Loucy (cell line): ENCODE measurements around the gene ARHGAP35.

ENCODE experiments used
- H2AFZ ChIP-seq: fragments of 200-600 bp; sonication (generic); 2 replicates; pipeline ENCODE4 v1.6.0; 2016; ENCODE audit warnings: antibody characterized with exemption, mild to moderate bottlenecking, low read length, moderate library complexity
- H3F3A ChIP-seq: fragments of 200-600 bp; 2 replicates; pipeline ENCODE4 v1.6.0; 2016; ENCODE audit warnings: antibody characterized with exemption, low read depth, mild to moderate bottlenecking
- H3K27me3 ChIP-seq: fragments of 200-600 bp; sonication (generic); 2 replicates; pipeline ENCODE4 v1.6.1; 2014; ENCODE audit warnings: low read length, mild to moderate bottlenecking; ENCODE audit not compliant: insufficient read depth, poor library complexity, severe bottlenecking
- H3K36me3 ChIP-seq: fragments of 200-600 bp; sonication (generic); 2 replicates; pipeline ENCODE4 v1.6.1; 2016; ENCODE audit warnings: low read length; ENCODE audit not compliant: insufficient read depth
- H3K4me1 ChIP-seq: fragments of 200-600 bp; sonication (generic); 2 replicates; pipeline ENCODE4 v1.5.1; 2014; ENCODE audit warnings: low read length, mild to moderate bottlenecking; ENCODE audit not compliant: insufficient read depth, poor library complexity, severe bottlenecking
- H3K4me2 ChIP-seq: fragments of 200-600 bp; sonication (generic); 2 replicates; pipeline ENCODE4 v1.6.0; 2014; ENCODE audit warnings: antibody characterized with exemption, low read length, low read depth, mild to moderate bottlenecking; ENCODE audit not compliant: poor library complexity, severe bottlenecking
- H3K4me3 ChIP-seq: fragments of 200-600 bp; sonication (generic); 2 replicates; pipeline ENCODE4 v1.5.1; 2014; ENCODE audit warnings: low read length, mild to moderate bottlenecking, mixed read lengths; ENCODE audit not compliant: poor library complexity, severe bottlenecking
- H3K79me2 ChIP-seq: fragments of 200-600 bp; sonication (generic); 2 replicates; pipeline ENCODE4 v1.6.1; 2014; ENCODE audit warnings: low read length; ENCODE audit not compliant: insufficient read depth
- H3K9ac ChIP-seq: fragments of 200-600 bp; sonication (generic); 2 replicates; pipeline ENCODE4 v1.6.0; 2014; ENCODE audit warnings: mild to moderate bottlenecking, low read depth, low read length, moderate library complexity; ENCODE audit not compliant: poor library complexity, severe bottlenecking
- H3K9me2 ChIP-seq: fragments of 200-600 bp; sonication (generic); replicated peaks from 2 replicates; pipeline ENCODE4 v1.6.1; 2016; ENCODE audit warnings: low read depth, low read length, mixed read lengths
- H3K9me3 ChIP-seq: fragments of 200-600 bp; sonication (generic); 2 replicates; pipeline ENCODE4 v1.6.1; 2014; ENCODE audit warnings: mild to moderate bottlenecking, antibody characterized with exemption, low read length, low read depth; ENCODE audit not compliant: insufficient read depth
- H4K20me1 ChIP-seq: fragments of 200-600 bp; sonication (generic); 2 replicates; pipeline ENCODE4 v1.6.0; 2014; ENCODE audit warnings: antibody characterized with exemption, low read length, mild to moderate bottlenecking; ENCODE audit not compliant: insufficient read depth, poor library complexity, severe bottlenecking
- EZH2phosphoT487 ChIP-seq: fragments of 200-600 bp; IDR thresholded peaks from 2 replicates; pipeline ENCODE4 v1.6.1; 2018; ENCODE audit warnings: antibody characterized with exemption, mild to moderate bottlenecking, moderate library complexity, borderline replicate concordance
- TF ChIP-seq, protein P1 (sequence below): fragments of 200-600 bp; sonication (generic); conservative IDR thresholded peaks from 2 replicates; pipeline ENCODE4 v1.5.1; 2014; ENCODE audit warnings: mild to moderate bottlenecking, antibody characterized with exemption, low read length

Gene ARHGAP35

DNA sequence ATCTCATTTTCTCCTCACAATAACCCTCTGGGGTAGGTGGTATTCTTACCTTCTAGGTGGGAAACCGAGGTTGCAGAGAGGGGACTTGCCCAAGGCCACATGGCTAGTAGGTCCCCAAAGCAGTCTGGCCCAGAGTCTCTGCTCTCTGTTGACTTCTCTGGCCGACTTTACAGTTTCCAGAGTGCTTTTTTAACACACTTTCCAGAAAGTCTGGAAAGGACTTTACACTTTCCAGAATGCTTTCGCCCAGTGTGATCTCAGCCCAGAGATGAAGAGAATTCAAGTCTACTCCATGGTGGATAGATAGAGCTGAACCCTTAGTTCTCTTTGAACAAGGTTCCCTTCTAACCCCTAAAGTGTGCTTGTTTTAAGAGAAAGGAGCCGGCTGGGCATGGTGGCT lies 12.2 kb downstream of the ARHGAP35 start:
- no peak overlapping the region for H3K4me3 ChIP-seq
- H3K36me3 ChIP-seq, result no peaks in the 10 kb centered on the region
- peaks cover 41% of the 10 kb centered on the region for H4K20me1 ChIP-seq
- no peak overlapping the region for H3K9ac ChIP-seq
- H3K9me2 ChIP-seq, result no peaks in the 10 kb centered on the region
- peaks cover 5% of the 10 kb centered on the region for H3K4me1 ChIP-seq
- no peak for TF ChIP-seq EZH2phosphoT487
- TF ChIP-seq, protein P1, sequence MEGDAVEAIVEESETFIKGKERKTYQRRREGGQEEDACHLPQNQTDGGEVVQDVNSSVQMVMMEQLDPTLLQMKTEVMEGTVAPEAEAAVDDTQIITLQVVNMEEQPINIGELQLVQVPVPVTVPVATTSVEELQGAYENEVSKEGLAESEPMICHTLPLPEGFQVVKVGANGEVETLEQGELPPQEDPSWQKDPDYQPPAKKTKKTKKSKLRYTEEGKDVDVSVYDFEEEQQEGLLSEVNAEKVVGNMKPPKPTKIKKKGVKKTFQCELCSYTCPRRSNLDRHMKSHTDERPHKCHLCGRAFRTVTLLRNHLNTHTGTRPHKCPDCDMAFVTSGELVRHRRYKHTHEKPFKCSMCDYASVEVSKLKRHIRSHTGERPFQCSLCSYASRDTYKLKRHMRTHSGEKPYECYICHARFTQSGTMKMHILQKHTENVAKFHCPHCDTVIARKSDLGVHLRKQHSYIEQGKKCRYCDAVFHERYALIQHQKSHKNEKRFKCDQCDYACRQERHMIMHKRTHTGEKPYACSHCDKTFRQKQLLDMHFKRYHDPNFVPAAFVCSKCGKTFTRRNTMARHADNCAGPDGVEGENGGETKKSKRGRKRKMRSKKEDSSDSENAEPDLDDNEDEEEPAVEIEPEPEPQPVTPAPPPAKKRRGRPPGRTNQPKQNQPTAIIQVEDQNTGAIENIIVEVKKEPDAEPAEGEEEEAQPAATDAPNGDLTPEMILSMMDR, result no peak
- H3K4me2 ChIP-seq, result no peak overlapping the region
- H3K79me2 ChIP-seq, result peaks cover 81% of the 10 kb centered on the region
- H3F3A ChIP-seq, result no peaks in the 10 kb centered on the region
- H3K27me3 ChIP-seq, result no peaks in the 10 kb centered on the region
- H2AFZ ChIP-seq, result no peak overlapping the region
- H3K9me3 ChIP-seq, result no peaks in the 10 kb centered on the region

DNA sequence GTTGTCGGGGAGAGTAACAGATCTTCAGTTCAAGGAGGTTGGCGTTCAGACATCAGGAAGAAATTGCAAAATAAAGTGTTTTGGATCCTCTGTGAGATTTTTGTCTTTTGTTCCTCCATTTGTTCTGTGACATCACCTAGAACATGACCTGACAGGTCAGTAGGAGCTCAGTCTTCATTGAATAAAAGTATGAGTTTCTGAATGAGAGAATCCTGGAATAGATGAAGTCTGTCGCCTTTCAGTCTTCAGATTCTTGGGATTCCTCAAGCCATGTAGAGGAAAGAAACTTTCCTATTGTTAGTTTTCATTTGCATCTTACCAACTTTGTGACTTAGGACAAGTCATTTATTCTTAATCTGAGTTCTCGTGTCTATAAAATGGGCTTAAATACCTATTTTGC lies 14.4 kb downstream of the ARHGAP35 start:
- peaks cover 72% of the 10 kb centered on the region for H3K79me2 ChIP-seq
- no peak overlapping the region for H2AFZ ChIP-seq
- TF ChIP-seq EZH2phosphoT487, result no peak
- TF ChIP-seq, protein P1, result no peak
- no peaks in the 10 kb centered on the region for H3K9me3 ChIP-seq
- no peaks in the 10 kb centered on the region for H3K9me2 ChIP-seq
- no peaks in the 10 kb centered on the region for H3F3A ChIP-seq
- H3K4me1 ChIP-seq, result no peaks in the 10 kb centered on the region
- H3K27me3 ChIP-seq, result no peaks in the 10 kb centered on the region
- H3K9ac ChIP-seq, result no peak overlapping the region
- peaks cover 23% of the 10 kb centered on the region for H4K20me1 ChIP-seq
- no peak overlapping the region for H3K4me2 ChIP-seq
- no peak overlapping the region for H3K4me3 ChIP-seq
- H3K36me3 ChIP-seq, result no peaks in the 10 kb centered on the region

DNA sequence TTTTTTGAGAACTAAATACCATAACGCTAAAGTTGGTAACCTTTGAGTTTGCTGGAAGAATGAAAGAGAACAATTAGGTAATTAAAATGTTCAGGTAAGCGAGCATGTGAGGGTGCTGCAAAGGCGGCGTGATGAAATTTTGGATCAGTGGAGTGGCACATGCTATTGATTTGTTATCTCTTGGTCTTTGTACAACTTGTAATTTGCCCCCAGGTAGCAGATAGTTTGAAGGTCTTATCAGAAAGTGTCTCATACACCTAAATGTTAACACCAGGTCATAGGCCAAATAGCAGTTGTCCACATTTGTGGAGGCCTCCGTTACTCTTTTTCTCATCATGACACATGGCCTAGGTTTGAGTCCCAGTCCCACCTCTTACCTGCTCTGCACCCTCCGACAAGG lies 14.9 kb downstream of the ARHGAP35 start:
- H4K20me1 ChIP-seq, result peaks cover 20% of the 10 kb centered on the region
- no peaks in the 10 kb centered on the region for H3K4me1 ChIP-seq
- no peaks in the 10 kb centered on the region for H3F3A ChIP-seq
- H3K36me3 ChIP-seq, result no peaks in the 10 kb centered on the region
- no peak overlapping the region for H3K9ac ChIP-seq
- H3K4me2 ChIP-seq, result no peak overlapping the region
- no peaks in the 10 kb centered on the region for H3K9me2 ChIP-seq
- TF ChIP-seq, protein P1, result no peak
- no peak for TF ChIP-seq EZH2phosphoT487
- H3K27me3 ChIP-seq, result no peaks in the 10 kb centered on the region
- H2AFZ ChIP-seq, result no peak overlapping the region
- H3K9me3 ChIP-seq, result no peaks in the 10 kb centered on the region
- H3K79me2 ChIP-seq, result peaks cover 69% of the 10 kb centered on the region
- no peak overlapping the region for H3K4me3 ChIP-seq
